DOHH2 (cell line): ENCODE results near the gene SPARC.

Experiments used
- H3F3A ChIP-seq: fragments of 200-600 bp; sonication (generic), shearing (Covaris generic); 2 replicates; pipeline ENCODE4 v1.6.0; 2016; ENCODE audit warnings: antibody characterized with exemption, mild to moderate bottlenecking; ENCODE audit not compliant: control insufficient read depth, insufficient read depth
- H3K27ac ChIP-seq: fragments of 200-600 bp; sonication (generic); 2 replicates; pipeline ENCODE4 v1.5.1; 2014; ENCODE audit warnings: low read depth, mild to moderate bottlenecking, low read length, moderate library complexity
- H3K27me3 ChIP-seq: fragments of 200-600 bp; sonication (generic); 2 replicates; pipeline ENCODE4 v1.6.1; 2014; ENCODE audit warnings: mild to moderate bottlenecking, low read length, mixed read lengths; ENCODE audit not compliant: control insufficient read depth
- H3K36me3 ChIP-seq: fragments of 200-600 bp; sonication (generic); 2 replicates; pipeline ENCODE4 v1.6.1; 2014; ENCODE audit warnings: mild to moderate bottlenecking, low read length, moderate library complexity, mixed read lengths; ENCODE audit not compliant: control insufficient read depth
- H3K4me1 ChIP-seq: fragments of 200-600 bp; sonication (generic); 2 replicates; pipeline ENCODE4 v1.6.1; 2014; ENCODE audit warnings: mild to moderate bottlenecking, low read length, mixed read lengths; ENCODE audit not compliant: control insufficient read depth
- H3K4me2 ChIP-seq: fragments of 200-600 bp; sonication (generic); 2 replicates; pipeline ENCODE4 v1.6.0; 2014; ENCODE audit warnings: mild to moderate bottlenecking, low read length, moderate library complexity
- H3K4me3 ChIP-seq: fragments of 200-600 bp; sonication (generic); 2 replicates; pipeline ENCODE4 v1.5.1; 2014; ENCODE audit warnings: mild to moderate bottlenecking, low read length, mixed read lengths
- H3K79me2 ChIP-seq: fragments of 200-600 bp; sonication (generic); 2 replicates; pipeline ENCODE4 v1.6.1; 2014; ENCODE audit warnings: mild to moderate bottlenecking, low read length, mixed read lengths; ENCODE audit not compliant: control insufficient read depth
- H3K9me2 ChIP-seq: fragments of 200-600 bp; sonication (generic); replicated peaks from 2 replicates; pipeline ENCODE4 v1.6.1; 2014; ENCODE audit warnings: mild to moderate bottlenecking, low read length, mixed read lengths; ENCODE audit not compliant: control insufficient read depth
- H3K9me3 ChIP-seq: fragments of 200-600 bp; sonication (generic); 2 replicates; pipeline ENCODE4 v1.6.1; 2014; ENCODE audit warnings: antibody characterized with exemption, low read length, mixed read lengths; ENCODE audit not compliant: control insufficient read depth, insufficient read depth
- H4K20me1 ChIP-seq: fragments of 200-600 bp; sonication (generic); 2 replicates; pipeline ENCODE4 v1.6.0; 2014; ENCODE audit warnings: low read depth, mild to moderate bottlenecking, antibody characterized with exemption, low read length, moderate library complexity; ENCODE audit not compliant: control insufficient read depth, insufficient read depth
- EZH2phosphoT487 ChIP-seq: fragments of 200-600 bp; sonication (generic); IDR thresholded peaks from 2 replicates; pipeline ENCODE4 v1.6.1; 2017; ENCODE audit warnings: borderline replicate concordance, mild to moderate bottlenecking, antibody characterized with exemption, low read length, moderate library complexity, mixed read lengths
- TF ChIP-seq, protein P1 (sequence below): fragments of 200-600 bp; sonication (generic); IDR thresholded peaks from one replicate; pipeline ENCODE4 v1.5.1; 2014; ENCODE audit warnings: antibody characterized with exemption, mild to moderate bottlenecking, low read depth, low read length; ENCODE audit not compliant: poor library complexity, severe bottlenecking

Gene SPARC

DNA sequence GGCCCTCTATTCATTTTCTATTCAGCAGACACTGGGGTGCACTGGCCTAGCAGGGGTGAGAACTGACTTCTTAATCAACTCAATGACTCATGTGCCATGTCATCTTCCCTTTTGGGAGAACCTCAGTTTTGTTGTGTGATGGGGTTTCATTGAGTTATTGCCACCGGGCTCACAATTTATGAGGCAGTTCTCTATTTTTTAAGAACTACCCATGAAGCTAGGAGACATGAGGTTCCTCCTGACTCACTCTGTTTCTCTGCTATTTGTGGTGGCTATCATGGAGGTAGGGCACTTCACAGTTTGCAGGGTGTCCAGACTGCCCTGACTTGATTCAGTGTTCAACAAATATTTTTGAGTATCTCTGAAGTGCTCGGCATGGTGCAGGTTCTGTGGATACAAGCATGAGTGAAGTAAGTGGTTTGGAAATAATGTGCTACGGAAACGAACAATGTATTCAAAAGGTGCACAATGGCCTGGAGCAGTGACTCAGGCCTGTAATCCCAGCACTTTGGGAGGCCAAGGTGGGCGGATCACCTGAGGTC is 39.3 kb downstream of the SPARC start:
- Histone ChIP-seq H3K27ac (no peak overlapping the region), H3F3A (no peaks in the 10 kb centered on the region), H3K27me3 (peaks cover 12% of the 10 kb centered on the region), H3K4me1 (no peaks in the 10 kb centered on the region), H3K9me2 (no peaks in the 10 kb centered on the region), H3K79me2 (no peaks in the 10 kb centered on the region), H3K4me2 (no peak overlapping the region), H4K20me1 (no peaks in the 10 kb centered on the region), H3K4me3 (no peak overlapping the region), H3K9me3 (no peaks in the 10 kb centered on the region), H3K36me3 (no peaks in the 10 kb centered on the region)
- TF ChIP-seq, protein P1, sequence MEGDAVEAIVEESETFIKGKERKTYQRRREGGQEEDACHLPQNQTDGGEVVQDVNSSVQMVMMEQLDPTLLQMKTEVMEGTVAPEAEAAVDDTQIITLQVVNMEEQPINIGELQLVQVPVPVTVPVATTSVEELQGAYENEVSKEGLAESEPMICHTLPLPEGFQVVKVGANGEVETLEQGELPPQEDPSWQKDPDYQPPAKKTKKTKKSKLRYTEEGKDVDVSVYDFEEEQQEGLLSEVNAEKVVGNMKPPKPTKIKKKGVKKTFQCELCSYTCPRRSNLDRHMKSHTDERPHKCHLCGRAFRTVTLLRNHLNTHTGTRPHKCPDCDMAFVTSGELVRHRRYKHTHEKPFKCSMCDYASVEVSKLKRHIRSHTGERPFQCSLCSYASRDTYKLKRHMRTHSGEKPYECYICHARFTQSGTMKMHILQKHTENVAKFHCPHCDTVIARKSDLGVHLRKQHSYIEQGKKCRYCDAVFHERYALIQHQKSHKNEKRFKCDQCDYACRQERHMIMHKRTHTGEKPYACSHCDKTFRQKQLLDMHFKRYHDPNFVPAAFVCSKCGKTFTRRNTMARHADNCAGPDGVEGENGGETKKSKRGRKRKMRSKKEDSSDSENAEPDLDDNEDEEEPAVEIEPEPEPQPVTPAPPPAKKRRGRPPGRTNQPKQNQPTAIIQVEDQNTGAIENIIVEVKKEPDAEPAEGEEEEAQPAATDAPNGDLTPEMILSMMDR, result no peak
- no peak for TF ChIP-seq EZH2phosphoT487

- Histone ChIP-seq H3K4me2 (no peak overlapping the region), H3K4me3 (no peak overlapping the region), H3F3A (no peaks in the 10 kb centered on the region), H4K20me1 (no peaks in the 10 kb centered on the region), H3K79me2 (no peaks in the 10 kb centered on the region), H3K27ac (no peak overlapping the region), H3K9me2 (no peaks in the 10 kb centered on the region), H3K36me3 (no peaks in the 10 kb centered on the region), H3K9me3 (no peaks in the 10 kb centered on the region), H3K27me3 (peaks cover 8% of the 10 kb centered on the region), H3K4me1 (no peaks in the 10 kb centered on the region)
- TF ChIP-seq, protein P1, result no peak
- TF ChIP-seq EZH2phosphoT487, result no peak
Observed at GRCh38 chr5:151646334-151646733, 40.4 kb downstream of the SPARC start.

GRCh38 chr5:151643388-151643787 is 43.3 kb downstream of the SPARC start:
- Histone ChIP-seq H3K4me2 (no peak overlapping the region), H3K27ac (no peak overlapping the region), H3K9me2 (no peaks in the 10 kb centered on the region), H3K4me3 (no peak overlapping the region), H4K20me1 (no peaks in the 10 kb centered on the region), H3K9me3 (no peaks in the 10 kb centered on the region), H3K79me2 (no peaks in the 10 kb centered on the region), H3K4me1 (no peaks in the 10 kb centered on the region), H3K36me3 (no peaks in the 10 kb centered on the region), H3F3A (no peaks in the 10 kb centered on the region), H3K27me3 (peaks cover 5% of the 10 kb centered on the region)
- TF ChIP-seq EZH2phosphoT487, result no peak
- TF ChIP-seq, protein P1, result no peak
